Esophagus muscularis mucosa (tissue), 4 donors: ENCODE measurements around the gene CCDC194. TPM values are rescaled to one million over a fixed set of nuclear protein-coding genes. Genes with fewer than 3 reads are reported as not detected.

Source experiments
- DNase-seq: peaks from one replicate; pipeline ENCODE4 v3.0.0-alpha.2; 2017; ENCODE audit errors: extremely low spot score
- H3K27ac ChIP-seq, 4 donors: fragments of 200-600 bp; sonication (generic); replicated peaks in 1 of 4; 1 replicate in 3 of 4; 2 replicates in 1 of 4; pipeline ENCODE4 v1.5.1; 2016 to 2019; ENCODE audit warnings: mild to moderate bottlenecking in 1 of 4
- H3K27me3 ChIP-seq, 4 donors: fragments of 200-600 bp; sonication (generic); one replicate each; pipeline versions ENCODE4 v1.5.1 to v1.6.0; 2016 to 2019
- H3K36me3 ChIP-seq, 4 donors: fragments of 200-600 bp; sonication (generic); one replicate each; pipeline ENCODE4 v1.5.1; 2016 to 2019
- H3K4me1 ChIP-seq, 4 donors: fragments of 200-600 bp; sonication (generic); one replicate each; pipeline ENCODE4 v1.5.1; 2016 to 2019
- H3K4me3 ChIP-seq, 4 donors: fragments of 200-600 bp; sonication (generic); 1 replicate in 2 of 4; 2 replicates in 2 of 4; pipeline ENCODE4 v1.5.1; 2016 to 2019; ENCODE audit warnings: mild to moderate bottlenecking in 4 of 4, moderate library complexity in 1 of 4
- H3K9me3 ChIP-seq, 4 donors: fragments of 200-600 bp; sonication (generic); 1 replicate in 3 of 4; 2 replicates in 1 of 4; pipeline ENCODE4 v1.5.1; 2016 to 2019
- EP300 ChIP-seq: sonication (generic); formaldehyde crosslinking; IDR thresholded peaks from one replicate; pipeline ENCODE4 v1.6.1; 2017; ENCODE audit warnings: antibody characterized with exemption
- POLR2A ChIP-seq: fragments of 450-650 bp; IDR thresholded peaks from one replicate; pipeline ENCODE4 v1.6.1; 2017; ENCODE audit warnings: antibody characterized with exemption, moderate library complexity, mild to moderate bottlenecking, low read depth
- POLR2AphosphoS5 ChIP-seq, 2 donors: sonication (generic); formaldehyde crosslinking; IDR thresholded peaks; one replicate each; pipeline ENCODE4 v1.6.1; 2017; ENCODE audit warnings: antibody characterized with exemption in 2 of 2
- WGBS: methylation state at CpG from one replicate; pipeline ENCODE4 v1.1.5; 2018; 5-methylcytosine and 5-hydroxymethylcytosine counted together
- intact Hi-C: fragments of 100-400 bp; cut with DNase I; formaldehyde crosslinking; loops from one replicate; pipeline ENCODE4 v1.15.1; 2023
- total RNA-seq, 4 donors: library from RNA; depleted of rRNA; stranded (reverse); fragments of >200 nt; gene quantifications; one replicate each; pipeline versions ENCODE4 v1.1.0 to v1.2.1, GENCODE V29; 2016
- TF ChIP-seq, protein P1 (sequence below), 3 experiments: fragments of 200-600 bp in 2 of 3; fragments of 450-650 bp in 1 of 3; sonication (generic) in 2 of 3; IDR thresholded peaks; one replicate each; pipeline ENCODE4 v1.5.1; 2017 to 2019; ENCODE audit warnings: antibody characterized with exemption in 3 of 3, mild to moderate bottlenecking in 2 of 3, moderate library complexity in 1 of 3

CCDC194 gene
- total RNA-seq, 4 donors from 2014 or later, result not detected

DNA sequence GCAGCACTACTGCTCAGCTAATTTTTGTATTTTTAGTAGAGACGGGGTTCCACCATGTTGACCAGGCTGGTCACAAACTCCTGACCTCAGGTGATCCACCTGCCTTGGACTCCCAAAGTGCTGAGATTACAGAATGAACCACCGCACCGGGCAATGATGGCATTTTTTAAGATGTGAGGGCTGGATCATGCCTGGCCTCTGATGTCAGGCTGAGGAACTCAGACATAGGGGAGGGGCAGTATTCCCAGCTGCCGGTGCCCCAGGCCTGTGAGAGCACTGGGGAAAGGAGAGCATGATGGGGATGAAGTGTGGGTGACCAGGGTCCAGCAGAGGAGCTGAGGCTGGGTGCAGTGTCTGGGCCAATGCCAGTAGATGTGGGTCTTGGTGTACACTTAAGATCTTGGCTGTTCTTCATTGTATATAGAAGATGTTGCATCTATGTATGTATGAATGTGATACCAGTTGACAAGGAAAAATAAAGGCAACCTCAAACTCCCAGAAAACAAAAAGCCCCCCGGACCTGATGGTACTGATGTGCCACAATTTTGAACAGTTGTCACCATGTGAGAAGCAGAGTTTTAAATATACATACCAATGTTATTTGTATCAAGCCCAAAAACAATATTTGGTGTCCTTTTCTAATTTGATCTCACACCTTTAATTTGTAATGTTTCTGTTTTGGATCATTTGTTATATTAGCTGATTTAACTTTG is 13.4 kb downstream of the CCDC194 start:
- H3K36me3 ChIP-seq, result no peaks in the 10 kb centered on the region
- H3K27me3 ChIP-seq, result peaks cover 0 to 25% (median 0%) of the 10 kb centered on the region in 4 donors
- no peak for TF ChIP-seq POLR2AphosphoS5 (IDR thresholded peaks at IDR 0.05)
- TF ChIP-seq POLR2A, result no peak
- TF ChIP-seq EP300, result no peak
- TF ChIP-seq, protein P1, sequence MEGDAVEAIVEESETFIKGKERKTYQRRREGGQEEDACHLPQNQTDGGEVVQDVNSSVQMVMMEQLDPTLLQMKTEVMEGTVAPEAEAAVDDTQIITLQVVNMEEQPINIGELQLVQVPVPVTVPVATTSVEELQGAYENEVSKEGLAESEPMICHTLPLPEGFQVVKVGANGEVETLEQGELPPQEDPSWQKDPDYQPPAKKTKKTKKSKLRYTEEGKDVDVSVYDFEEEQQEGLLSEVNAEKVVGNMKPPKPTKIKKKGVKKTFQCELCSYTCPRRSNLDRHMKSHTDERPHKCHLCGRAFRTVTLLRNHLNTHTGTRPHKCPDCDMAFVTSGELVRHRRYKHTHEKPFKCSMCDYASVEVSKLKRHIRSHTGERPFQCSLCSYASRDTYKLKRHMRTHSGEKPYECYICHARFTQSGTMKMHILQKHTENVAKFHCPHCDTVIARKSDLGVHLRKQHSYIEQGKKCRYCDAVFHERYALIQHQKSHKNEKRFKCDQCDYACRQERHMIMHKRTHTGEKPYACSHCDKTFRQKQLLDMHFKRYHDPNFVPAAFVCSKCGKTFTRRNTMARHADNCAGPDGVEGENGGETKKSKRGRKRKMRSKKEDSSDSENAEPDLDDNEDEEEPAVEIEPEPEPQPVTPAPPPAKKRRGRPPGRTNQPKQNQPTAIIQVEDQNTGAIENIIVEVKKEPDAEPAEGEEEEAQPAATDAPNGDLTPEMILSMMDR (IDR thresholded peaks at IDR 0.05), result no peak
- intact Hi-C loops, result no loop called here
- H3K4me3 ChIP-seq, result no peak overlapping the region
- WGBS, result 91% methylated on average over 5 of the region's 5 CpGs
- no peak for DNase-seq
- no peak overlapping the region for H3K27ac ChIP-seq
- peaks cover 6 to 16% (median 10%) of the 10 kb centered on the region in 4 donors for H3K4me1 ChIP-seq
- H3K9me3 ChIP-seq, result no peaks in the 10 kb centered on the region

DNA sequence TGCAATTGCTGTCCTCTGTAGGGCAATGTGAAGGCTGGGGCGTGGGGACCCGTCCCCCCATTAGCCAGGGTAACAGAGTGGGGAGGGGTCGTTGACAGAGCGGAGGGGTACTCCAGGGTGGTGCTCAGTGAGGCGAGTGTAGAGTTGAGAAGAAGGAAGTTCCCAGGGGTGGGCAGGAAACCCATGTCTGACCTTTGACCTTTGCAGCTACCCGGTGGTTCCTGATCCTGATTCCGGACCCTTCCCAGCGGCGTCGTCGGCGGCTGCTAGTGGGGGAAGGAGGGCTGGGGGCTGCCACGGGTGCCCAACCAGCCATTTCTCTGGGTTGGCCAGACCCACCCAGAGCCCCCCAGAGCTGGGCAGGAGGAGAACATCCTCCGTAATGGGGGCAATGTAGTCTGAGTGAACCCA is 14.8 kb downstream of the CCDC194 start:
- WGBS, result 37% methylated on average over 14 of the region's 14 CpGs
- no peak for DNase-seq
- Histone ChIP-seq H3K27ac (no peak overlapping the region), H3K27me3 (peaks cover 0 to 22% (median 0%) of the 10 kb centered on the region in 4 donors), H3K4me3 (no peak overlapping the region), H3K36me3 (no peaks in the 10 kb centered on the region), H3K9me3 (no peaks in the 10 kb centered on the region), H3K4me1 (peaks cover 6 to 16% (median 9%) of the 10 kb centered on the region in 4 donors)
- TF ChIP-seq POLR2AphosphoS5 (IDR thresholded peaks at IDR 0.05) (no peak), POLR2A (no peak), EP300 (no peak)
- TF ChIP-seq, protein P1 (IDR thresholded peaks at IDR 0.05), result no peak
- intact Hi-C loops, result no loop called here

DNA sequence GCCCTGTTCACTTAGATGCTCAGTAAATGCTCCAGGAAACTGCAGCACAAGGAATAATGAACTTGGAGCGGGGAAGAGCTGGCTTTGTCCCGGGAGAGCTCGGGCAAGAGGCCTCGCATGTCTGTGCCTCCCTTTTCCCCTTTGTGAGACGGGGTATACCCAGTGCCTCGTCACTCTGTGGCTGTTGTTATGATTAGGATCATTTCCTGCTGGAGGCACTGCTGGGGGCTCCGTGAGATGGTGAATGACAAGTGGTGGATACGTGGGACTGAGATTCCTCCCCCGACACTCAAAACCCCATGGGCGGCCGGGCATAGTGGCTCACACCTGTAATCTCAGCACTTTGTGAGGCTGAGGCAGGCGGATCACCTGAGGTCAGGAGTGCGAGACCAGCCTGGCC is 15.7 kb downstream of the CCDC194 start:
- Histone ChIP-seq H3K4me1 (peaks cover 6 to 15% (median 9%) of the 10 kb centered on the region in 4 donors), H3K4me3 (no peak overlapping the region), H3K27me3 (peaks cover 0 to 22% (median 0%) of the 10 kb centered on the region in 4 donors), H3K36me3 (no peaks in the 10 kb centered on the region), H3K9me3 (no peaks in the 10 kb centered on the region), H3K27ac (no peak overlapping the region)
- 76% methylated on average over 7 of the region's 13 CpGs for WGBS
- TF ChIP-seq EP300 (no peak), POLR2AphosphoS5 (IDR thresholded peaks at IDR 0.05) (no peak), POLR2A (no peak)
- TF ChIP-seq, protein P1 (IDR thresholded peaks at IDR 0.05), result no peak
- no peak for DNase-seq
- intact Hi-C loops, result no loop called here

DNA sequence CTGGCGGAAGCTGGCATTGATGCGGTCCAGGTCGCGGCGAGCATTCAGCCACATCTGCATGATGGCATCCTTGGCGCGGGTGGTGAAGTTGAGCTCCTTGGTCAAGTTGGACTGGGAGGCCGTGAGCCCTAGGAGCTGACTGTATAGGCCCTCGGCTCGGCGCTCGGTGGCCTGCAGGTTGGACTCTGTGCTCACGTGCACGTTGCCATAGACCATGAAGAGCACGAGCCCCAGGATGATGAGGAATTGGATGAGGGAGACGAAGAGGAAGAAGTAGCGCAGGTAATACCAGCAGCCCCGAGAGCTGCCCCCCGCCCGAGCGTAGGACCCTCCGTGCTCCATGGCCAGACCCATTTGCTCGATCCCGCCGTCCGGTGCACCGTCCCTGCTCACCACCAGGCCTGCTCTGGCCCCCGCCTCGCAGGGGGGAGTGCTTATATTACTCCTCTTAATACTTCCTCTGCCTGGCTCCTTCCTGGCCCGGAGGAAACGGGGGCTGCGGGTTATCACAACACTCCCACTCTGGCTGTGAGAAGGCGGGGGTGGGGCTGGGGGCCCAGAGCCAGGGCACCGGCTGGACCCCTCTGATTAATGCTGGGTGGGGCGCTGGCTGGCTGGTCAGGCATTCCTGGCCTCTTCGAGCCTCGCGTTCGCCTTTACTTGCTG is 16.9 kb downstream of the CCDC194 start, which contains the start of gene PLVAP:
TSS of gene PLVAP (minus strand) at position 408 of the 666 bp plus-strand sequence. CDS start at position 354, 54 bp downstream.
- WGBS, result 58% methylated on average over 34 of the region's 39 CpGs

More for the DNA sequence above, 16.9 kb downstream of the CCDC194 start, which contains the start of gene PLVAP:
- intact Hi-C loops, result no loop called here
- Histone ChIP-seq H3K4me3 (peak within 1 kb of the TSS; percentile 37 to 52 (median 38)), H3K4me1 (peaks cover 2 to 10% (median 6%) of the 10 kb centered on the region in 4 donors), H3K27me3 (peaks cover 0 to 22% (median 0%) of the 10 kb centered on the region in 4 donors), H3K36me3 (no peaks in the 10 kb centered on the region), H3K27ac (peak within 1 kb of the TSS; percentile 1 to 55 (median 28)), H3K9me3 (no peaks in the 10 kb centered on the region)
- DNase-seq, result no peak
- TF ChIP-seq, protein P1 (IDR thresholded peaks at IDR 0.05), result peak in 1 of 3 experiments; percentile 17
- TF ChIP-seq EP300 (no peak), POLR2A (no peak), POLR2AphosphoS5 (IDR thresholded peaks at IDR 0.05) (peak; percentile 49 to 54)
